ENCODE measurements around the gene CEP70. TPM values are rescaled to one million over a fixed set of nuclear protein-coding genes. Genes with fewer than 3 reads are reported as not detected.

The CEP70 gene
- total and polyA plus RNA-seq, 2 of the 13 experiments (the other 11 are each of a cell fraction or from before 2014, with no cell fraction given), result 4.0 to 22.3 TPM

GRCh38 chr3:138465925-138466324 is 128.1 kb downstream of the CEP70 start (continued):
- no peak for TF ChIP-seq ZNF569 (CRISPR knock-in tag; IDR thresholded peaks at IDR 0.05; ENCODE audit: borderline replicate concordance)

- Histone ChIP-seq H3K9me3 (ENCODE audit: low read length) (no peaks in the 10 kb centered on the region), H3K4me2 (ENCODE audit: low read depth, low read length) (no peak overlapping the region), H2AFZ (ENCODE audit: low read length) (no peak overlapping the region), H3K4me3 (replicated peaks in 1 of 3; ENCODE audit: insufficient read depth in 1 of 3, low read depth in 2 of 3, low read length in 3 of 3) (no peak overlapping the region), H3K4me1 (ENCODE audit: insufficient read depth, low read length) (no peaks in the 10 kb centered on the region), H3K27ac (ENCODE audit: extremely low read length, insufficient read depth, low read length) (no peak overlapping the region), H3K36me3 (replicated peaks in 1 of 2; ENCODE audit: control insufficient read depth in 1 of 2, insufficient read depth in 2 of 2, low read length in 2 of 2) (no peaks in the 10 kb centered on the region), H3K79me2 (ENCODE audit: insufficient read depth, low read length) (no peaks in the 10 kb centered on the region), H3K27me3 (ENCODE audit: control insufficient read depth in 1 of 2, insufficient read depth in 2 of 2, low read length in 2 of 2) (no peaks in the 10 kb centered on the region), H3K9ac (ENCODE audit: insufficient read depth, low read depth, low read length) (no peak overlapping the region), H4K20me1 (ENCODE audit: insufficient read depth, low read length) (no peaks in the 10 kb centered on the region)
- intact Hi-C loops (cut with micrococcal nuclease; ENCODE audit: unreplicated experiment), result no loop called here
- FAIRE-seq (no peak), DNase-seq (ENCODE audit: low spot score) (no peak), ATAC-seq (no peak)
- CTCF ChIA-PET (ENCODE audit: low intra/inter-chr PET ratio, low total read pairs), result no interaction called here
- POLR2A ChIA-PET, result no interaction called here
- in situ Hi-C loops (cut with HindIII; ENCODE audit: extremely low pct_ligation_motif_present, low pct_unique_long_range_greater_than_20kb), result no loop called here
- no TSS peak for BruUV-seq (replicated peaks)
- WGBS (ENCODE audit: low lambda C conversion rate), result 100% methylated on average over 2 of the region's 3 CpGs
- TF ChIP-seq REST (IDR thresholded peaks at IDR 0.05; ENCODE audit: borderline replicate concordance in 1 of 2, low read depth in 1 of 2, low read length in 2 of 2), result no peak
- no peak for TF ChIP-seq HNF1A (IDR thresholded peaks at IDR 0.05; ENCODE audit: low read depth)
- TF ChIP-seq HNF1A (CRISPR knock-in tag; IDR thresholded peaks at IDR 0.05; ENCODE audit: borderline replicate concordance), result no peak
- no peak for TF ChIP-seq ZNF263 (CRISPR knock-in tag; IDR thresholded peaks at IDR 0.05)
- TF ChIP-seq POLR2AphosphoS2 (IDR thresholded peaks at IDR 0.05; ENCODE audit: low read depth, low read length), result no peak
- no peak for TF ChIP-seq SP1 (IDR thresholded peaks at IDR 0.05)
- no peak for TF ChIP-seq SP1 (CRISPR knock-in tag; IDR thresholded peaks at IDR 0.05)
- TF ChIP-seq PLSCR1 (CRISPR knock-in tag; IDR thresholded peaks at IDR 0.05; ENCODE audit: borderline replicate concordance), result no peak
- TF ChIP-seq KDM5A (IDR thresholded peaks at IDR 0.05; ENCODE audit: borderline replicate concordance, low read length), result no peak
- TF ChIP-seq ZMAT5 (CRISPR knock-in tag; IDR thresholded peaks at IDR 0.05; ENCODE audit: borderline replicate concordance, low read depth), result no peak
- TF ChIP-seq ZNF652 (CRISPR knock-in tag; IDR thresholded peaks at IDR 0.05; ENCODE audit: borderline replicate concordance, low read depth), result no peak
- no peak for TF ChIP-seq MAFG (CRISPR knock-in tag; IDR thresholded peaks at IDR 0.05)
- TF ChIP-seq SALL2 (CRISPR knock-in tag; IDR thresholded peaks at IDR 0.05), result no peak
- no peak for TF ChIP-seq PCBP2 (optimal IDR thresholded peaks at IDR 0.05; ENCODE audit: low read depth, low read length, poor library complexity, severe bottlenecking)
Measured at GRCh38 chr3:138465451-138465850, 128.6 kb downstream of the CEP70 start.
